Fibroblast of lung (primary cell): ENCODE measurements around the gene ITIH1.

Source experiments
- CTCF ChIP-seq, 2 donors: IDR thresholded peaks in 1 of 2; conservative IDR thresholded peaks in 1 of 2; 1 replicate in 1 of 2; 2 replicates in 1 of 2; pipeline ENCODE4 v1.5.1; 2011 to 2012; ENCODE audit warnings: low read length in 2 of 2, control low read depth in 1 of 2, inconsistent platforms in 1 of 2, low read depth in 1 of 2, mild to moderate bottlenecking in 1 of 2
- EZH2 ChIP-seq: IDR thresholded peaks from 2 replicates; pipeline ENCODE4 v1.5.1; 2012; ENCODE audit warnings: low read length, control low read depth, mild to moderate bottlenecking; ENCODE audit errors: missing control alignments

GRCh38 chr3:52809662-52810377 lies 32.4 kb downstream of the ITIH1 start:
- TF ChIP-seq CTCF (conservative IDR thresholded peaks at IDR 0.05 in 1 of 2, IDR thresholded peaks at IDR 0.05 in 1 of 2; ENCODE audit: low read depth in 1 of 2, low read length in 2 of 2) (no peak), EZH2 (no peak)
